Stimulated activated CD4-positive, alpha-beta T cell treated with anti-CD3 and anti-CD28 coated beads, TNF-alpha, amount 100 ng/mL, for 24 hours (primary cell): ENCODE measurements around the gene TIGAR.
A peak's percentile ranks its signal among the peaks of the same experiment; 100 is the strongest.

Source experiments
- DNase-seq, 3 experiments: peaks; one replicate each; pipeline ENCODE4 v3.0.0-alpha.2; 2020; ENCODE audit warnings: low read depth in 3 of 3

The TIGAR gene

GRCh38 chr12:4282892-4283511, 38.0 kb upstream of the TIGAR start:
- no peak for DNase-seq

- no peak for DNase-seq
Measured at GRCh38 chr12:4283512-4284255, 37.3 kb upstream of the TIGAR start.

GRCh38 chr12:4284306-4284705, 36.7 kb upstream of the TIGAR start:
- DNase-seq: no peak

GRCh38 chr12:4285070-4285469, 35.9 kb upstream of the TIGAR start:
- DNase-seq: no peak

- no peak for DNase-seq
Measured at GRCh38 chr12:4286228-4286627, 34.8 kb upstream of the TIGAR start.

GRCh38 chr12:4286771-4287317, 34.2 kb upstream of the TIGAR start:
- no peak for DNase-seq

- no peak for DNase-seq
Measured at GRCh38 chr12:4287325-4288211, 33.4 kb upstream of the TIGAR start.

GRCh38 chr12:4288296-4289131, 32.5 kb upstream of the TIGAR start:
- no peak for DNase-seq

GRCh38 chr12:4289231-4289878, 31.7 kb upstream of the TIGAR start:
- no peak for DNase-seq

GRCh38 chr12:4289998-4290790, 30.8 kb upstream of the TIGAR start:
- no peak for DNase-seq

- no peak for DNase-seq
Measured at GRCh38 chr12:4292341-4293073, 28.5 kb upstream of the TIGAR start.

GRCh38 chr12:4293299-4293965, 27.6 kb upstream of the TIGAR start:
- peak in 1 of 3 experiments; percentile 54 for DNase-seq

- DNase-seq: no peak
Measured at GRCh38 chr12:4293966-4294505, 27.0 kb upstream of the TIGAR start.

- DNase-seq: no peak
Measured at GRCh38 chr12:4296751-4297150, 24.3 kb upstream of the TIGAR start.

GRCh38 chr12:4297617-4298016, 23.4 kb upstream of the TIGAR start:
- DNase-seq: no peak

GRCh38 chr12:4300883-4301282, 20.1 kb upstream of the TIGAR start:
- no peak for DNase-seq

GRCh38 chr12:4301932-4302501, 19.0 kb upstream of the TIGAR start:
- DNase-seq: no peak

- DNase-seq: no peak
Measured at GRCh38 chr12:4302881-4303280, 18.1 kb upstream of the TIGAR start.
